Naive B cell (primary cell): ENCODE measurements around the gene PAFAH2. TPM values are rescaled to one million over a fixed set of nuclear protein-coding genes. Genes with fewer than 3 reads are reported as not detected.
A peak's percentile ranks its signal among the peaks of the same experiment; 100 is the strongest.
"Not testable (repeated sequence)": the region's sequence is repeated elsewhere in the genome, so short reads cannot be mapped to it uniquely, and the experiment has no call there.

Experiments
- ATAC-seq, 2 donors: fragments of 150-1000 bp; cut with Tn5 transposase; 2 replicates each; pipeline ENCODE4 v1.10.0; 2021; ENCODE audit warnings: low read depth in 2 of 2, mild to moderate bottlenecking in 2 of 2, moderate library complexity in 2 of 2
- DNase-seq: peaks from one replicate; pipeline ENCODE4 v3.0.0; 2022
- H3K27ac Mint-ChIP-seq, 6 donors: one replicate each; pipeline ENCODE4 v1.8.0; 2020 to 2022; ENCODE audit warnings: mild to moderate bottlenecking in 6 of 6, mixed read lengths in 6 of 6, moderate library complexity in 5 of 6, inconsistent platforms in 2 of 6
- H3K27me3 Mint-ChIP-seq, 3 donors: one replicate each; pipeline ENCODE4 v1.8.0; 2021 to 2022; ENCODE audit warnings: mixed read lengths in 3 of 3, mild to moderate bottlenecking in 1 of 3
- H3K36me3 Mint-ChIP-seq, 2 donors: one replicate each; pipeline ENCODE4 v1.8.0; 2020 to 2022; ENCODE audit warnings: mixed read lengths in 2 of 2, inconsistent platforms in 1 of 2, mild to moderate bottlenecking in 1 of 2
- H3K4me1 Mint-ChIP-seq, 3 donors: one replicate each; pipeline ENCODE4 v1.8.0; 2020 to 2022; ENCODE audit warnings: mixed read lengths in 3 of 3, inconsistent platforms in 1 of 3, mild to moderate bottlenecking in 1 of 3, moderate library complexity in 1 of 3
- H3K4me3 Mint-ChIP-seq, 8 donors: one replicate each; pipeline ENCODE4 v1.8.0; 2020 to 2022; ENCODE audit warnings: mild to moderate bottlenecking in 8 of 8, mixed read lengths in 8 of 8, moderate library complexity in 8 of 8, inconsistent platforms in 2 of 8
- H3K9me3 Mint-ChIP-seq, 7 donors: one replicate each; pipeline ENCODE4 v1.8.0; 2020 to 2022; ENCODE audit warnings: mixed read lengths in 7 of 7, mild to moderate bottlenecking in 5 of 7, inconsistent platforms in 2 of 7, moderate library complexity in 1 of 7
- polyA plus RNA-seq, 6 donors: library from polyadenylated mRNA; unstranded; fragments of 300-500 nt; fragmentation: Illumina TruSeq; gene quantifications; one replicate each; pipeline ENCODE4 v1.2.3, GENCODE V29; 2021; ENCODE audit warnings: low read depth in 6 of 6

The PAFAH2 gene
- polyA plus RNA-seq, 6 donors from 2014 or later, result 4.0 to 9.2 (median 7.7) TPM

GRCh38 chr1:25945761-25946160 lies 52.1 kb downstream of the PAFAH2 start:
- ATAC-seq, result no peak
- peaks cover 10 to 32% (median 29%) of the 10 kb centered on the region in 7 donors for H3K9me3 Mint-ChIP-seq
- H3K4me3 Mint-ChIP-seq, result peak overlapping the region in 1 of 8 donors; percentile 49
- no peaks in the 10 kb centered on the region for H3K27me3 Mint-ChIP-seq
- no peaks in the 10 kb centered on the region for H3K4me1 Mint-ChIP-seq
- DNase-seq, result no peak
- peaks cover 14 to 17% of the 10 kb centered on the region in 2 donors for H3K36me3 Mint-ChIP-seq
- peak overlapping the region in 1 of 6 donors; percentile 76 for H3K27ac Mint-ChIP-seq

- no peaks in the 10 kb centered on the region for H3K27me3 Mint-ChIP-seq
- H3K27ac Mint-ChIP-seq, result no peak overlapping the region
- ATAC-seq (no peak), DNase-seq (no peak)
- peaks cover 14 to 17% of the 10 kb centered on the region in 2 donors for H3K36me3 Mint-ChIP-seq
- no peak overlapping the region for H3K4me3 Mint-ChIP-seq
- H3K4me1 Mint-ChIP-seq, result no peaks in the 10 kb centered on the region
- H3K9me3 Mint-ChIP-seq, result peaks cover 10 to 34% (median 28%) of the 10 kb centered on the region in 7 donors
Measured at GRCh38 chr1:25944986-25945385, 52.9 kb downstream of the PAFAH2 start.

GRCh38 chr1:25943511-25943910 lies 54.4 kb downstream of the PAFAH2 start:
- not testable (repeated sequence) for H3K27me3 Mint-ChIP-seq, H3K4me3 Mint-ChIP-seq, DNase-seq, ATAC-seq, H3K27ac Mint-ChIP-seq, H3K4me1 Mint-ChIP-seq
- H3K36me3 Mint-ChIP-seq, result peaks cover 14 to 17% of the 10 kb centered on the region in 2 donors
- peaks cover 10 to 34% (median 28%) of the 10 kb centered on the region in 7 donors for H3K9me3 Mint-ChIP-seq

- ATAC-seq, result no peak
- Mint-ChIP-seq H3K4me3 (no peak overlapping the region), H3K27me3 (peaks cover 0 to 6% (median 3%) of the 10 kb centered on the region in 3 donors), H3K4me1 (no peaks in the 10 kb centered on the region), H3K9me3 (peaks cover 0 to 6% (median 0%) of the 10 kb centered on the region in 7 donors), H3K27ac (no peak overlapping the region), H3K36me3 (no peaks in the 10 kb centered on the region)
- DNase-seq, result no peak
Measured at GRCh38 chr1:25936947-25937346, 60.9 kb downstream of the PAFAH2 start.

- Mint-ChIP-seq H3K36me3 (no peaks in the 10 kb centered on the region), H3K4me1 (no peaks in the 10 kb centered on the region), H3K27ac (no peak overlapping the region), H3K9me3 (no peaks in the 10 kb centered on the region), H3K27me3 (peaks cover 0 to 6% (median 3%) of the 10 kb centered on the region in 3 donors), H3K4me3 (no peak overlapping the region)
- no peak for DNase-seq
- no peak for ATAC-seq
Measured at GRCh38 chr1:25933479-25934365, 64.1 kb downstream of the PAFAH2 start.

GRCh38 chr1:25932811-25933400 lies 65.0 kb downstream of the PAFAH2 start:
- ATAC-seq, DNase-seq, H3K9me3 Mint-ChIP-seq, H3K4me3 Mint-ChIP-seq, H3K27me3 Mint-ChIP-seq, H3K27ac Mint-ChIP-seq, H3K36me3 Mint-ChIP-seq, H3K4me1 Mint-ChIP-seq: not testable (repeated sequence)

- H3K4me1 Mint-ChIP-seq, result no peaks in the 10 kb centered on the region
- H3K27me3 Mint-ChIP-seq, result peaks cover 0 to 6% (median 3%) of the 10 kb centered on the region in 3 donors
- ATAC-seq, result no peak
- no peaks in the 10 kb centered on the region for H3K36me3 Mint-ChIP-seq
- no peak overlapping the region for H3K4me3 Mint-ChIP-seq
- H3K9me3 Mint-ChIP-seq, result no peaks in the 10 kb centered on the region
- no peak overlapping the region for H3K27ac Mint-ChIP-seq
- DNase-seq, result no peak
Measured at GRCh38 chr1:25932321-25932720, 65.5 kb downstream of the PAFAH2 start.

GRCh38 chr1:25929016-25929415 lies 68.8 kb downstream of the PAFAH2 start:
- Mint-ChIP-seq H3K36me3 (no peaks in the 10 kb centered on the region), H3K4me1 (no peaks in the 10 kb centered on the region), H3K4me3 (no peak overlapping the region), H3K27ac (no peak overlapping the region), H3K9me3 (no peaks in the 10 kb centered on the region), H3K27me3 (peaks cover 0 to 20% (median 17%) of the 10 kb centered on the region in 3 donors)
- no peak for ATAC-seq
- no peak for DNase-seq

- Mint-ChIP-seq H3K9me3 (no peaks in the 10 kb centered on the region), H3K4me3 (no peak overlapping the region), H3K27me3 (peaks cover 11 to 26% (median 25%) of the 10 kb centered on the region in 3 donors), H3K36me3 (no peaks in the 10 kb centered on the region), H3K4me1 (peaks cover 0 to 6% (median 5%) of the 10 kb centered on the region in 3 donors), H3K27ac (no peak overlapping the region)
- no peak for DNase-seq
- no peak for ATAC-seq
Measured at GRCh38 chr1:25927521-25928265, 70.2 kb downstream of the PAFAH2 start.

GRCh38 chr1:25926731-25927496 lies 70.9 kb downstream of the PAFAH2 start:
- Mint-ChIP-seq H3K36me3 (no peaks in the 10 kb centered on the region), H3K27me3 (peaks cover 17 to 33% (median 29%) of the 10 kb centered on the region in 3 donors), H3K4me3 (no peak overlapping the region), H3K9me3 (no peaks in the 10 kb centered on the region), H3K4me1 (peaks cover 7 to 13% (median 11%) of the 10 kb centered on the region in 3 donors), H3K27ac (no peak overlapping the region)
- no peak for ATAC-seq
- no peak for DNase-seq

- ATAC-seq, result no peak
- Mint-ChIP-seq H3K27ac (no peak overlapping the region), H3K4me3 (no peak overlapping the region), H3K27me3 (peaks cover 25 to 40% (median 35%) of the 10 kb centered on the region in 3 donors), H3K9me3 (no peaks in the 10 kb centered on the region), H3K4me1 (peaks cover 7 to 14% (median 12%) of the 10 kb centered on the region in 3 donors), H3K36me3 (no peaks in the 10 kb centered on the region)
- DNase-seq, result no peak
Measured at GRCh38 chr1:25924454-25924853, 73.4 kb downstream of the PAFAH2 start.

- ATAC-seq, result peak; percentile 63 to 69
- Mint-ChIP-seq H3K36me3 (no peaks in the 10 kb centered on the region), H3K4me1 (peaks cover 7 to 14% (median 12%) of the 10 kb centered on the region in 3 donors), H3K27me3 (peaks cover 25 to 40% (median 35%) of the 10 kb centered on the region in 3 donors), H3K27ac (peak overlapping the region in 1 of 6 donors; percentile 32), H3K9me3 (no peaks in the 10 kb centered on the region), H3K4me3 (peak overlapping the region; percentile 69 to 84 (median 80))
- no peak for DNase-seq
Measured at GRCh38 chr1:25922971-25923552, 74.8 kb downstream of the PAFAH2 start.
